DMS 273 (cell line): ENCODE measurements around the gene MAGEA12.
A peak's percentile ranks its signal among the peaks of the same experiment; 100 is the strongest.
"Not testable (repeated sequence)": the region's sequence is repeated elsewhere in the genome, so short reads cannot be mapped to it uniquely, and the experiment has no call there.

Experiments used
- DNase-seq: peaks from one replicate; lab custom pipeline; 2025; ENCODE audit not compliant: unreplicated experiment; lab: John Stamatoyannopoulos, UW

MAGEA12 gene

GRCh38 chrX:152733261-152733975, at the start of gene MAGEA12, which contains the start of gene CSAG1:
Gene MAGEA12 (plus strand): TSS chrX:152733757. CDS start chrX:152736162, 2,405 bp downstream.
Gene CSAG1 (minus strand): TSS chrX:152733721. CDS start chrX:152732460, 1,261 bp downstream.
- peak; percentile 88 for DNase-seq

- not testable (repeated sequence) for DNase-seq
Observed at GRCh38 chrX:152697952-152698931, 35.3 kb upstream of the MAGEA12 start, which contains the start of gene MAGEA3. Gene MAGEA3 (plus strand): TSS chrX:152698794. CDS start chrX:152700833, 2,039 bp downstream.

GRCh38 chrX:152700390-152700789, 33.2 kb upstream of the MAGEA12 start:
- DNase-seq: not testable (repeated sequence)

- DNase-seq: not testable (repeated sequence)
Observed at GRCh38 chrX:152706500-152706899, 27.1 kb upstream of the MAGEA12 start.

GRCh38 chrX:152709173-152709572, 24.4 kb upstream of the MAGEA12 start, which contains the start of gene CSAG2:
Gene CSAG2 (minus strand): TSS chrX:152709273. CDS start chrX:152709112, 161 bp downstream.
- DNase-seq: not testable (repeated sequence)

GRCh38 chrX:152713195-152713594, 20.4 kb upstream of the MAGEA12 start:
- not testable (repeated sequence) for DNase-seq

GRCh38 chrX:152713815-152714787, 19.5 kb upstream of the MAGEA12 start, which contains the start of gene MAGEA2B:
Gene MAGEA2B (plus strand): TSS chrX:152714628. CDS start chrX:152717107, 2,479 bp downstream.
- not testable (repeated sequence) for DNase-seq

- no peak for DNase-seq
Observed at GRCh38 chrX:152725409-152725808, 8.1 kb upstream of the MAGEA12 start.

- not testable (repeated sequence) for DNase-seq
Observed at GRCh38 chrX:152734143-152734858, 744 bp downstream of the MAGEA12 start.

GRCh38 chrX:152735101-152735500, 1.5 kb downstream of the MAGEA12 start:
- DNase-seq: no peak

- no peak for DNase-seq
Observed at GRCh38 chrX:152735860-152736511, 2.4 kb downstream of the MAGEA12 start.

GRCh38 chrX:152736528-152736927, 3.0 kb downstream of the MAGEA12 start:
- not testable (repeated sequence) for DNase-seq

GRCh38 chrX:152738560-152738959, 5.0 kb downstream of the MAGEA12 start:
- DNase-seq: no peak

- DNase-seq: not testable (repeated sequence)
Observed at GRCh38 chrX:152753686-152754650, 20.4 kb downstream of the MAGEA12 start, which contains the start of gene MAGEA2. Gene MAGEA2 (minus strand): TSS chrX:152753842. CDS start chrX:152751363, 2,479 bp downstream.

GRCh38 chrX:152754871-152755270, 21.3 kb downstream of the MAGEA12 start:
- DNase-seq: not testable (repeated sequence)

GRCh38 chrX:152758918-152759317, 25.4 kb downstream of the MAGEA12 start, which contains the start of gene CSAG3:
Gene CSAG3 (plus strand): TSS chrX:152759218.
- DNase-seq: not testable (repeated sequence)

GRCh38 chrX:152759544-152759943, 26.0 kb downstream of the MAGEA12 start:
- not testable (repeated sequence) for DNase-seq
